Fibroblast of lung (primary cell): ENCODE measurements around the gene DNAJC18. TPM values are rescaled to one million over a fixed set of nuclear protein-coding genes. Genes with fewer than 3 reads are reported as not detected.

Source experiments
- DNase-seq, 2 donors: peaks; one replicate each; pipeline versions ENCODE4 v3.0.0 to v3.0.0-alpha.2; 2010; ENCODE audit warnings: low read depth in 2 of 2
- H2AFZ ChIP-seq: 2 replicates; pipeline ENCODE4 v1.5.1; 2012; ENCODE audit warnings: low read length, control low read depth, inconsistent platforms
- H3K27ac ChIP-seq: 2 replicates; pipeline ENCODE4 v1.5.1; 2011; ENCODE audit warnings: low read length, control low read depth; ENCODE audit not compliant: insufficient read depth
- H3K27me3 ChIP-seq: 2 replicates; pipeline ENCODE4 v1.5.1; 2011; ENCODE audit warnings: mild to moderate bottlenecking, low read length; ENCODE audit not compliant: control insufficient read depth, insufficient read depth
- H3K36me3 ChIP-seq: 2 replicates; pipeline ENCODE4 v1.5.1; 2011; ENCODE audit warnings: low read length; ENCODE audit not compliant: control insufficient read depth, insufficient read depth
- H3K4me1 ChIP-seq: 2 replicates; pipeline ENCODE4 v1.5.1; 2011; ENCODE audit warnings: low read length; ENCODE audit not compliant: control insufficient read depth, insufficient read depth; ENCODE audit errors: extremely low read depth
- H3K4me2 ChIP-seq: 2 replicates; pipeline ENCODE4 v1.5.1; 2011; ENCODE audit warnings: low read length, control low read depth; ENCODE audit not compliant: insufficient read depth; ENCODE audit errors: extremely low read depth
- H3K4me3 ChIP-seq, 4 experiments: fragments of 200-600 bp in 1 of 4; sonication (generic) in 1 of 4; replicated peaks in 1 of 4; 2 replicates each; pipeline ENCODE4 v1.5.1; 2011 to 2016; ENCODE audit warnings: low read length in 4 of 4, low read depth in 3 of 4, mild to moderate bottlenecking in 3 of 4, control low read depth in 2 of 4, inconsistent platforms in 1 of 4, mixed read lengths in 1 of 4; ENCODE audit not compliant: insufficient read depth in 1 of 4; ENCODE audit errors: control extremely low read depth in 1 of 4
- H3K79me2 ChIP-seq: 2 replicates; pipeline ENCODE4 v1.5.1; 2012; ENCODE audit warnings: mild to moderate bottlenecking, low read length, inconsistent platforms; ENCODE audit not compliant: control insufficient read depth, insufficient read depth
- H3K9ac ChIP-seq: 2 replicates; pipeline ENCODE4 v1.5.1; 2011; ENCODE audit warnings: mild to moderate bottlenecking, low read length, control low read depth; ENCODE audit not compliant: insufficient read depth
- H3K9me3 ChIP-seq: 2 replicates; pipeline ENCODE4 v1.5.1; 2012; ENCODE audit warnings: low read depth, low read length; ENCODE audit not compliant: control insufficient read depth, insufficient read depth
- H4K20me1 ChIP-seq: 2 replicates; pipeline ENCODE4 v1.5.1; 2011; ENCODE audit warnings: low read length; ENCODE audit not compliant: control insufficient read depth, insufficient read depth; ENCODE audit errors: extremely low read depth
- EZH2 ChIP-seq: IDR thresholded peaks from 2 replicates; pipeline ENCODE4 v1.5.1; 2012; ENCODE audit warnings: low read length, control low read depth, mild to moderate bottlenecking; ENCODE audit errors: missing control alignments
- polyA plus RNA-seq, 2 donors: library from polyadenylated mRNA; depleted of rRNA in 1 of 2; stranded (reverse) in 1 of 2; unstranded in 1 of 2; fragments of >200 nt; gene quantifications; 2 replicates each; pipeline ENCODE4 v1.2.1, GENCODE V29; 2011 to 2012; ENCODE audit warnings: missing spikeins in 1 of 2
- total RNA-seq: library from RNA; depleted of rRNA; stranded (reverse); fragments of >200 nt; gene quantifications from 2 replicates; pipeline ENCODE4 v1.2.1, GENCODE V29; 2014
- TF ChIP-seq, protein P1 (sequence below), 2 donors: IDR thresholded peaks in 1 of 2; conservative IDR thresholded peaks in 1 of 2; 1 replicate in 1 of 2; 2 replicates in 1 of 2; pipeline ENCODE4 v1.5.1; 2011 to 2012; ENCODE audit warnings: low read length in 2 of 2, control low read depth in 1 of 2, inconsistent platforms in 1 of 2, low read depth in 1 of 2, mild to moderate bottlenecking in 1 of 2

DNAJC18 gene
- total and polyA plus RNA-seq, 2 donors (not counting 1 experiment from before 2014, with no cell fraction given) = 12.6 to 14.6 TPM

DNA sequence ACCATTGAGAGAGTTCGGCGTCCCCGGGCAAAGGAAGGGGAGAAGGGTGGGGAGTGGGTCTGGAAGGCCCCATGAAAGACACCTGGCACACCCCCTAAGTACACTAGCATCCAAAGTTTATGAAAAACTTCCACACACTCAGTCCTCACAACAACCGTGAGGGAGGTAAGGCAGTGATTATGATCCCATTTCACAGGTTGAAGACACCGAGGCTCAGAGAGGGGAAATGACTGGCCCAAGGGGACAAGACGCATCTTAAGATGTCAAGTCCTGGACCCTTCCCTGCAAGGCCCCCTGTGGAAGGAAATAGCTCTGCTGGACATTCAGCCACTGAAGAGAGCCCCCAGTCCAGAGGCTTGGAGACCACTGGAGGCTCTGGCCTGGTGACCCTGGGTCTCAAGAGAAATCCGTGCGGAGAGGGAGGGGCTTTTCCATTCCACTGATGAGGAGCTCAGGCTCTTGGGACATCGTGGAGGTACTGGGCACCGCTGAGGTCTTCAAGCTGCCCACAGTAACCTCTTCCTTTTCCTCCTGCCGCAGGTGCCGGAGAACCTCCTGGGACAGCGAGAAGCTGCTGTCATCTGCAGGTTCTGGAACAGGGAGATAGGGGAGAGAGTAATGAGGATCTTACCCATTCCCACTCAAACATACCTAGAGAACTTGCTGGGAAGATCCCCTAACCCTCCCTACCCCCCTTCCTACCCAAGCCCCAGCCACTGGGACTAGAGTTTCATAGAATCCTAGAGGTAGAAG, 36.7 kb upstream of the DNAJC18 start:
- no peak overlapping the region for H3K27ac ChIP-seq
- H3K4me1 ChIP-seq = peaks cover 11% of the 10 kb centered on the region
- no peaks in the 10 kb centered on the region for H4K20me1 ChIP-seq
- H3K27me3 ChIP-seq = no peaks in the 10 kb centered on the region
- H3K9me3 ChIP-seq = no peaks in the 10 kb centered on the region
- no peak overlapping the region for H3K4me2 ChIP-seq
- H3K9ac ChIP-seq = no peak overlapping the region
- DNase-seq = no peak
- H2AFZ ChIP-seq = no peak overlapping the region
- H3K4me3 ChIP-seq = no peak overlapping the region
- peaks cover 6% of the 10 kb centered on the region for H3K79me2 ChIP-seq
- no peak for TF ChIP-seq EZH2
- TF ChIP-seq, protein P1, sequence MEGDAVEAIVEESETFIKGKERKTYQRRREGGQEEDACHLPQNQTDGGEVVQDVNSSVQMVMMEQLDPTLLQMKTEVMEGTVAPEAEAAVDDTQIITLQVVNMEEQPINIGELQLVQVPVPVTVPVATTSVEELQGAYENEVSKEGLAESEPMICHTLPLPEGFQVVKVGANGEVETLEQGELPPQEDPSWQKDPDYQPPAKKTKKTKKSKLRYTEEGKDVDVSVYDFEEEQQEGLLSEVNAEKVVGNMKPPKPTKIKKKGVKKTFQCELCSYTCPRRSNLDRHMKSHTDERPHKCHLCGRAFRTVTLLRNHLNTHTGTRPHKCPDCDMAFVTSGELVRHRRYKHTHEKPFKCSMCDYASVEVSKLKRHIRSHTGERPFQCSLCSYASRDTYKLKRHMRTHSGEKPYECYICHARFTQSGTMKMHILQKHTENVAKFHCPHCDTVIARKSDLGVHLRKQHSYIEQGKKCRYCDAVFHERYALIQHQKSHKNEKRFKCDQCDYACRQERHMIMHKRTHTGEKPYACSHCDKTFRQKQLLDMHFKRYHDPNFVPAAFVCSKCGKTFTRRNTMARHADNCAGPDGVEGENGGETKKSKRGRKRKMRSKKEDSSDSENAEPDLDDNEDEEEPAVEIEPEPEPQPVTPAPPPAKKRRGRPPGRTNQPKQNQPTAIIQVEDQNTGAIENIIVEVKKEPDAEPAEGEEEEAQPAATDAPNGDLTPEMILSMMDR (conservative IDR thresholded peaks at IDR 0.05 in 1 of 2, IDR thresholded peaks at IDR 0.05 in 1 of 2; ENCODE audit: low read depth in 1 of 2, low read length in 2 of 2) = no peak
- H3K36me3 ChIP-seq = peaks cover 15% of the 10 kb centered on the region

DNA sequence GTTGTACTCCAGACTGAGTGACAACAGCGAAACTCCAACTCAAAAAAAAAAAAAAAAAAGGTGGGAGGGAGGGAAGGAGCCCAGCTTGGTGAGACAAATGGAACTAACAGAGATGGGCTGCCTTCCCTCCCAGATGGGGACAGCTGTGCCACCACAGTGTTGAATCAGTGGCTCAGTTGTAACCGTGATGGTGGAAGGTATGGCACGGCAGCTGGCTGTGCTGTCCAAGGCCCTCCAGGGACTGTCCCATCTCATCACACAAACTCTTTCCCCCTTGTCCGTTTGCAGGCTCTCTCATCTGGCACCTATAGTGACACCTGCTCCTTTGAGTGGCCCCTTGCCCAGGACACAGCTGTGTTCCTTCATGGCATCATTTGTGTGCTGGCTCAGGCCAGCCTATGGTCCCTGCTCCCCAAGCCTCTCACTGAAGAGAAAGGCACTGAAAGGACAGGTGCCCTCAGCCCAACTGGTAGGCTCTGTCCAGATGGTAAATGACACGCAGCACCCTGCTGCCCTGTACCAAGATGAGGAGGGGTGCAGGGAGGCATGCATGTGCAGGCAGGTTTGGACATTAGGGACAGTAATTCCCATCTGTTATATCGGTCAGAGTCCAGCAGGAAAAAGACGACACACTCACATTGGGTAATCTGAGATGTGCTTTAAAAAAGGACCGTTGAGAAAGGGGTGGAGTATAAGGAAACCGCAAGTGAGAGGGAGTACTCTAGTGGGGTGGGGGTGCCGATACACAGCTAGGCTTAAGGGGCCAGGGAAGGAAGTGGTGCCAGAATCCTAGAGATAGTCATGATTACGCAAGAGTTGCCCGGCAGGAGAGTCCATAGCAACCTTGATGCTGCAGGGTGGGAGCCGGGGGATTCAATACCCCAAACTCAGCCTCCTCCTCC, 35.8 kb upstream of the DNAJC18 start:
- no peaks in the 10 kb centered on the region for H4K20me1 ChIP-seq
- no peaks in the 10 kb centered on the region for H3K27me3 ChIP-seq
- H3K27ac ChIP-seq = peak overlapping the region; percentile 19
- TF ChIP-seq, protein P1 (conservative IDR thresholded peaks at IDR 0.05 in 1 of 2, IDR thresholded peaks at IDR 0.05 in 1 of 2; ENCODE audit: low read depth in 1 of 2, low read length in 2 of 2) = no peak
- no peak for TF ChIP-seq EZH2
- H3K4me3 ChIP-seq = no peak overlapping the region
- peaks cover 11% of the 10 kb centered on the region for H3K4me1 ChIP-seq
- H3K9ac ChIP-seq = no peak overlapping the region
- H3K79me2 ChIP-seq = no peaks in the 10 kb centered on the region
- peak; percentile 69 to 89 for DNase-seq
- H3K4me2 ChIP-seq = no peak overlapping the region
- peaks cover 15% of the 10 kb centered on the region for H3K36me3 ChIP-seq
- H3K9me3 ChIP-seq = no peaks in the 10 kb centered on the region
- no peak overlapping the region for H2AFZ ChIP-seq

- Histone ChIP-seq H3K4me2 (no peak overlapping the region), H3K27me3 (no peaks in the 10 kb centered on the region), H2AFZ (no peak overlapping the region), H3K9me3 (no peaks in the 10 kb centered on the region), H3K36me3 (peaks cover 13% of the 10 kb centered on the region), H3K4me3 (no peak overlapping the region), H3K27ac (no peak overlapping the region), H3K79me2 (no peaks in the 10 kb centered on the region), H4K20me1 (no peaks in the 10 kb centered on the region), H3K9ac (no peak overlapping the region), H3K4me1 (peaks cover 11% of the 10 kb centered on the region)
- no peak for DNase-seq
- no peak for TF ChIP-seq EZH2
- TF ChIP-seq, protein P1 (conservative IDR thresholded peaks at IDR 0.05 in 1 of 2, IDR thresholded peaks at IDR 0.05 in 1 of 2; ENCODE audit: low read depth in 1 of 2, low read length in 2 of 2) = no peak
These were observed 34.2 kb upstream of the DNAJC18 start for GRCh38 chr5:139473565-139473964.
